GM13977 (cell line): ENCODE results near the gene RAD50.

ENCODE experiments used
- DNase-seq: peaks from one replicate; pipeline ENCODE4 v3.0.0; 2012; ENCODE audit warnings: low spot score
- CTCF ChIP-seq: IDR thresholded peaks from 2 replicates; pipeline ENCODE4 v1.5.1; 2012; ENCODE audit warnings: mild to moderate bottlenecking, control low read depth; ENCODE audit not compliant: insufficient read depth; ENCODE audit errors: extremely low read depth, missing control alignments
- in situ Hi-C: fragments of 300-500 bp; cut with MboI; formaldehyde crosslinking; loops from one replicate; pipeline ENCODE4 v1.12.0; 2022; ENCODE audit warnings: low sequenced_read_pairs, low pct_unique_long_range_greater_than_20kb, mixed read lengths, inconsistent platforms; ENCODE audit not compliant: unreplicated experiment

Gene RAD50

GRCh38 chr5:132591145-132591544 lies 34.4 kb downstream of the RAD50 start:
- in situ Hi-C loops, result no loop called here

GRCh38 chr5:132592521-132592920 lies 35.7 kb downstream of the RAD50 start:
- no peak for DNase-seq
- in situ Hi-C loops, result no loop called here
- TF ChIP-seq CTCF, result no peak

More at GRCh38 chr5:132591145-132591544, 34.4 kb downstream of the RAD50 start:
- peak; percentile 38 for TF ChIP-seq CTCF
- DNase-seq, result peak; percentile 24

DNA sequence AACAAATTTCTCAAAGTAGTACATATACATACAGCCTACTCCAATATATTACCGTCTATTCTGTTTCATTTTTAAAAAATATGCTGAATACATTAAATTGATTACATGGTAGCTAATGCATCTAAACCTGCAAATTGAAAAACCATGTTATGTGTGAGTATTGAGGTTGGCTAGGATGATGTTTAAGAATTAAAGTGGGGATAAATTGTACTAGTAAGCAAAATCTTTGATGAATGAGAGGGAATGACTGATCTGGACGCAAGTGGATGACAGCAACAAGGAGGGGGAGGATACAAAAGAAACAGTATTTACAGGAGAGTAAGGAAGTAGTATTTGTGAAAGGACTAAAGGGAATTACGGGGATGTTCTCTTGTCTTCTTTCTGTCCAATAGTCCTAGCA lies 37.4 kb downstream of the RAD50 start:
- TF ChIP-seq CTCF, result no peak
- DNase-seq, result no peak
- in situ Hi-C loops, result no loop called here

DNA sequence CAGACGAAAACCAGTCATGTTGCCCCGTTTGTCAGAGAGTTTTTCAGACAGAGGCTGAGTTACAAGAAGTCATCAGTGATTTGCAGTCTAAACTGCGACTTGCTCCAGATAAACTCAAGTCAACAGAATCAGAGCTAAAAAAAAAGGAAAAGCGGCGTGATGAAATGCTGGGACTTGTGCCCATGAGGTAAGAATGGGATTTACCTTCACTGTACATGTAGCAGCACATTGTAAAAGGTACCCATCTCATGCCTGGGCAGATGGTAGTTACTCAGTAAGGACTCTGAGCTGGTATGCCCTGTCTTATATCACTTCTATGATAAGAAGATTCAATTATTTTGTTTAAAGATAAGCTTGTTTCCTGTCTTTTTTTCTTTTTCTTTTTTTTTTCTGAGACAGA lies 38.8 kb downstream of the RAD50 start:
- in situ Hi-C loops, result no loop called here
- TF ChIP-seq CTCF, result no peak
- DNase-seq, result no peak

GRCh38 chr5:132601071-132601728 lies 44.4 kb downstream of the RAD50 start:
- TF ChIP-seq CTCF, result no peak
- in situ Hi-C loops, result no loop called here
- DNase-seq, result no peak

GRCh38 chr5:132607095-132607494 lies 50.3 kb downstream of the RAD50 start:
- no peak for DNase-seq
- in situ Hi-C loops, result no loop called here
- no peak for TF ChIP-seq CTCF
